ENCODE measurements around the gene GOLGA5.

Gene GOLGA5

GRCh38 chr14:92888896-92889295 lies 94.8 kb downstream of the GOLGA5 start:
- Histone ChIP-seq H3F3A (ENCODE audit: insufficient read depth, low read length) (no peaks in the 10 kb centered on the region), H3K9me3 (ENCODE audit: low read length) (no peaks in the 10 kb centered on the region), H3K9ac (ENCODE audit: low read length) (no peak overlapping the region), H4K20me1 (ENCODE audit: insufficient read depth, low read length) (no peaks in the 10 kb centered on the region), H3K4me1 (ENCODE audit: insufficient read depth, low read length, severe bottlenecking) (no peaks in the 10 kb centered on the region), H3K27me3 (ENCODE audit: insufficient read depth, low read length) (no peaks in the 10 kb centered on the region), H3K4me2 (ENCODE audit: low read length) (no peak overlapping the region), H2AFZ (ENCODE audit: low read length) (no peak overlapping the region), H3K79me2 (ENCODE audit: insufficient read depth, low read length) (no peaks in the 10 kb centered on the region), H3K9me2 (ENCODE audit: low read depth, low read length) (no peaks in the 10 kb centered on the region), H3K36me3 (ENCODE audit: insufficient read depth, low read length) (no peaks in the 10 kb centered on the region), H3K4me3 (ENCODE audit: low read depth, low read length, poor library complexity, severe bottlenecking) (no peak overlapping the region), H3K27ac (ENCODE audit: low read depth, low read length, poor library complexity, severe bottlenecking) (no peak overlapping the region)
- no peak for TF ChIP-seq EZH2 (IDR thresholded peaks at IDR 0.05; ENCODE audit: borderline replicate concordance, low read length)
- no peak for TF ChIP-seq CTCF (IDR thresholded peaks at IDR 0.05; ENCODE audit: low read length)
